ENCODE results near the gene DHRS7C.
"Not testable (repeated sequence)": the region's sequence is repeated elsewhere in the genome, so short reads cannot be mapped to it uniquely, and the experiment has no call there.

The DHRS7C gene

DNA sequence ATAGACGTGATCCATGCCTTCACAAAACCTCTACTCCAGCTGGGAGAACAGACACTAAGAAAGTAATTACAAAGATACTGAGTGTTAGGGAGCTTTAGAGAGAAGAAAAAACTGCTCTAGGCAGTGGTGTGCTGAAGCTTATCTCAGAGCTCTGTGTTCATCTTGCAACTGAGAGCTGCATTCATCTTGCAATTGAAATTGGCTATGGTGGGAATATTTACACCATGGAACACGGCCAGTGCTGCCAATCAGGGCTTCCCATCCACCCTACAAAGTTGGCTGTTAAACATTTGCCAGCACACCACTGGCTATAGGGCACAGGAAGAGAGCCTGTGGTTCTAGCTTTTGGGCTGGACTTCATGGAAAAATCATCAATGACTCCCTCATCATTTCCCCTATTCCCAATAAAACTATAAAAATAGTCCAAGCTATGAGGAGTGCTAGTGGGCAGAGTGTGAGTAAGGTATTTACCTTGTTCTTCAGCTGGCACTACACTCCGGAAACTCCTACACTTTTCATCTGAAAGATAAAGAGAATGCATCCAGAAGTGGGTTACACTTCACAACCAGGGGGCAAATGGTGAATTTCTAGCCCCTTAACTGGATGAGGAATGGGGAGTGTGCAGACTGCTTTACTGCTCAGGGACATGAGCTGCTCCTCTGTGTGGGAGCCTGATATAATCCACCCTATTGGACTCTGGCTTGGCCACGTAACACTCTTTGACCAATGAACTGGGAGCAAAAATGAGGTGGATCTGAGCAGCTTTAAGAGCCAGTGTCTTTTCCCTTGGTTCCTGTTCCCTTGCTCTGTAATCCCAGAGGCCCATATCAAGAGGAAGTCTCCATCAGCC lies 18.9 kb upstream of the DHRS7C start:
- no peak for DNase-seq (ENCODE audit: low spot score)

DNA sequence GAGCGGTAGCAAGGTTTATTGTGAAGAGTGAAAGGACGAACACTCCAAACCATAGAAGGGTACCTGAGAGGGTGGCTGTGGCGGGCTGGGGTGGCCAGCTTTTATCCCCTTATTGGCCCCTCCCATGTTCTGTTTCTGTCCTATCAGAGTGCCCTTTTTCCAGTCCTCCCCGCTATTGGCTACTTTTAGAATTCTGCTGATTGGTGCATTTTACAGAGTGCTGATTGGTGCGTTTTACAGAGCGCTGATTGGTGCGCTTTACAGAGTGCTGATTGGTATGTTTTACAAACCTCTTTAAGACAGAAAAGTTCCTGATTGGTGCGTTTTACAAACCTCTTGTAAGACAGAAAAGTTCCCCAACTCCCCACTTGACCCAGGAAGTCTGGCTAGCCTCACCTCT lies 18.0 kb upstream of the DHRS7C start:
- DNase-seq (ENCODE audit: low spot score): no peak

DNA sequence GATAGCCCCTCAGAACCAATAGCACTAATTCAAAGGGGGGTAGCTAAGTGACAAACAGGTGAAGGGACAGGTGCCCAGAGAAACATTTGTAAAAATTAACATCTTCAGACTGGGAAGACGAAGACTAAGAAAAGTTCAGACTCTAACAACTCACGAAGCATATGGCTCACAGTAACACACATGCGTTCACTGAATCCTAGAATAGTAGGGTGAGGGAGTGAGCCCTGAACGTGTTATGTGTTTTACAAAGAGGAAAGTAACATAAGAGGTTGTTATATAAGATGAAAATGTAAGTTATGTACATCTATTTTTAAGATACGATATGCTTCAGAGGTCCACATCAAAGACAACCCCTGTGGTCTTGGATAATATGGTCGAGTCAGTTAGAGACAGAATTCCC lies 15.3 kb upstream of the DHRS7C start:
- no peak for DNase-seq (ENCODE audit: low spot score)

DNA sequence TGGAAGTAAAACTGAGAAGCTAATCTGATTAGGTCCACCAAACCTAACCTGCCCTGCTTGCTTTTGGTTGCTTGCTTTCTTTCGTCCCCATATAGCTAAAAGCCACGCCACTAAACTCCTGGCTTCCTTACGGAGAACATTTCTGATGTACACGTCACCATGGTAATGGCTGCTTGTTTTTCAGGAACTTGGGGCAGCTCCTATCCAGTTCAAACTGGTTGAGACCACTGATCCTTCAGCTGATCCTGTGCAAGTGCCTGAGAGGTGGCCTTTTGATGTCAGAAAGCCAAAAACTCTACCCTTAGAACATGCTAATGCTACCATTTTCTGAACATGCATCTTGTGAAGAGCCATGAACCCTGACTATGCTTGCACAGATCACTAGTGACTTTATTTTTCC lies 14.4 kb upstream of the DHRS7C start:
- no peak for DNase-seq (ENCODE audit: low spot score)

DNA sequence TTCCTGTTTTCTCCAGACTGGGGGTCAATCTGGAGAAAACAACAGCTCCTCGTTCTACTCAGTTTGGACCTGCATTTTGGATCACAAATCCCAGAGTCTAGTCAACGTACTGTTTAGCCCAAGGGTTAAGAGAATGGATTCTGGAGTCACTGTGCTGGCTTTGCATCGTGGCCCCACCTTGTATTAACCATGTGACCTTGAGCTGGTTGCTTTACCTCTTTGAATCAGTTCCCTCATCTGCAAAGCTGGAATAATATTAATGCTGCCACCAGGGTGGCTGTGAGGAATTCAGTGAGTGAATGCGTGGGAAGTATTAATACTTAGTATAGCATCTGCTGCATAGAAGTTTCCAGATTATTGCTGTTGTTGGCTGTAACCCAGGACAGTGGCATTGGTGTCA lies 11.3 kb upstream of the DHRS7C start:
- DNase-seq (ENCODE audit: low spot score): no peak

DNA sequence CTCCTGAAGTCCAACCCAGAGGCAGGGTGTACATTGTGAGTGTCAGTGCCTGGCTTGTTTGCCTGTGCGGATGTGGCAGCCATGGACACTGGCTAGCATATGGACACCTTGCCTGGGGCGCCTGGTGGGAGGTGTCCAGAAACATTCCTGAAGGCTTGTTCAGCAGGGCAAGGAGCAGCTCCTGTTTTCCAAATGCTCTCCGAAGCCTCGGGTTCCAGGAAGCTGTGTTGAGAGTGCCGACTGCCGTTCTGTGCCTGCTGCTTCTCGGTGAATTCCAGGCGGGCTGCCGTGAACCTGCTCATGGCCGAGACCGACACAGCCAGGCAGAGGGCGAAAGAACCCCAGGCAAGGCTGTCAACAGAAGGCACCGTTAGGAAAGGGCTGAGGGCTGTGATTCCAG lies 10.9 kb upstream of the DHRS7C start:
- no peak for DNase-seq (ENCODE audit: low spot score)

DNA sequence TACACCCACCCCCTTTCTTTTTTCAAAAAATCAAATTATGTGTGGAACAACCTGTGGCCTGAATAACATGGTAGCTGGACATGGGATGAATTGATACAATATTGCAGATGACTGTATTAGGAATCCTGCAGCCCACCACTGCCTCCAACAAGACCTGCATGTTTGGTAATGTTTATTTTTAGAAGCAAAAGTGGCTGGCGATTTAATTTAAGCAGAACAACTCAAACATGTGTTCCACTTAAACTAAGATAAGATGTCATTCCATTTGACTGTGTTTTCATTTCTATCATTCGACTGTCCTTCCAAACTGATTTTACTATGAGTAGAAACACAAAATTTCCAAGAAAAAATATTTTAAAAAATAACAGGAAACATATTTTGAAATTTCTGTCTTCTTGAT lies 10.1 kb upstream of the DHRS7C start:
- no peak for DNase-seq (ENCODE audit: low spot score)

DNA sequence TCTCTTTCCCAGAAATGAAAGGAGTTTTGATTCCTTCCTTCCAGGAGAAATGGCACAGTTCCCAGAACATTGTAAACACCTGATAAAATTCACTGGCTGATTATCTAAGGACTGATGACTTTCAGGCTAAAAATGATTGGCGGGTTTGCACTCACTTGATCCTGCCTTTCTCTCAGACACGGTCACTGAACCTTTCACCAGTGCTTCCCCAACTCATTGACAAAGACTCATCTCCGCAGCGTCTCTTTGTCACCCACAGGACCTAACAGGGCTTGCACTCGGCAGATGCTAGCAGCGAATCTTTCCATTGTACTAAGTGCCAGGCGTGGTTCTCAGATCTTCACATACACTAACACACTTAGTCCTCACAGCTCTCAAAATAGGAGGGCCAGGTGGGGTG lies 7.3 kb upstream of the DHRS7C start:
- DNase-seq (ENCODE audit: low spot score): no peak

DNA sequence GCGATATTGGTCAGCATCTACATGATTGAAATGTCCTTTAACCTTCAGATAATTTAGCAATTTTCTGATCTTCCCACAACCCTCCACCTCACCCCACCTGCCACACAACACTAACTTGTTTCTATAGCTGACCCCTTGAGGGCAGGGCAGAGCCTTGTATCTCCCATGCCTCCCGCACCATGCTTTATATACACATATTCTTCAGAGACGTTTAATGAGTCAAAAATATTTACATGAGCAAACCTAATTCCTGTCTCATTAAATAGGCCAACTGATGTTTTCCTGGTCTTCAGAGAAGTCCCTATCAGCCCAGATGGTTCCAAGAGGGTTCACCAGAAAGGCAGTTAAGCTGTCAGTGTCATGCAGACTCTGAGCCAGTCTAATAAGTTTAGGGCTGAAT lies 6.6 kb upstream of the DHRS7C start:
- no peak for DNase-seq (ENCODE audit: low spot score)

DNA sequence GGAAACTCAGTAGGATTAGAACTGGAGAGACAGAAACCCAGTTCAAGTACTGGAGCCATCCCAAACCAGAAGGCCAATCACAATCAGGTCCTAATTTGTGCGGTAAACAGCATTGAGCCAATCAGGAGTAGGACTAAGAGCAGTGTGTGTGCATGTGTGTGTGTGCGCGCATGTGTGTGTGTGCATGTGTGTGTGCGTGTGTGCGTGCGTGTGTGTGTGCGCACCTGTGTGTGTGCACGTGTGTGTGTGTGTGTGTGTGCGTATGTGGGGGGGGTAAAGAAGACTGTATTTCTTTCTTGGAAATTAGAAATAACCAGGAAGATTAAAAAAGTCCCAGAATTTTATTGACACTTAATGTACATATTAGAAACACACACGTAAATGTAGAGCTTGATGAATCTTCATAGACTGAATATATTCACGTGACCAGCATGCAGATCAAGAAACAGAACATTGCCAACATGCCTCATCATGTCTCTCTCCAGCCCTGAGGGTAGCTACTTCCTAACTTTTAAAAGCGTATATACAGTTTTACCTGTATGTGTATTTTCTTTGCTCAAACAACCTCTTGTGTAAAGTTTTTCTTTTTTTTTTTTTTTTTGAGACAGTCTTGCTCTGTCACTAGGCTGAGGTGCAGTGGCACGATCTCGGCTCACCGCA lies 919 bp upstream of the DHRS7C start:
- no peak for DNase-seq (ENCODE audit: low spot score)

DNA sequence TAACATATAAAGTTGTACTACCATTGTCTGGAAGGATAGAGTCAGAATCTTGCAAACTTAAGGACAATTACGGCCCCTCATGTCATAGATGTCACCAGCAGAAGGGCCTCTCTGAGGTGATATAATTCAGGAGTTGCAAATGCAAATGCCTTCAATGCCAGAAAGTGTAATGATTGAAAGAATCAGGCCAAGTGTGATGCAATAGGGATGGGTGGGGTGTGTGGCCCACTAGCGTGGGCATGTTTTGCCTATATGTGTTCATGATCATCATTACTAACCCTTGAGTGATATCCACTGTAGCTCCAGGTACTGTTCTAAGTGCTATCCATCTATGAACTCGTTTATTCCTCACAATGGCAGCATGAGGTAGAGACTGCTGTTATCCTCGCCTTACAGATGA lies 1.1 kb downstream of the DHRS7C start:
- no peak for DNase-seq (ENCODE audit: low spot score)

DNA sequence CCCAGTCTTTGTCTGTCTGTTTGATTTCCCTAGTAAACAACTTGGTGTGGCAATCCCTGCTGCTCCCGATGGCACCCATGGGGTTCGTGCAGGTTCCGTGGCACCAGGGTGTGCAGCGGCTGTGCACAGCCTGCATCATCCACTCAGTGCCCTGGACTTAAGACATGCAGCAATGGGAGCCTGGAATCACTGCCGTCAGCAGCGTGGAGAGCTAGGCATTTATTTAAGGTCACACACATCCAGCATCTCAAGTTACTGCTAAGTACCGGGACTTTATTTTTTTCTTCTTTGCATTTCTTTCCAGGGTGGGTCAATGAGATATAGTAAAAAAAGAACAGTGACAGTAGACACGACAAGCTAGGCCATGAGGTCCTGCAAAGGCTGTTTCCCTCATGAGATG lies 2.8 kb downstream of the DHRS7C start:
- DNase-seq (ENCODE audit: low spot score): no peak

DNA sequence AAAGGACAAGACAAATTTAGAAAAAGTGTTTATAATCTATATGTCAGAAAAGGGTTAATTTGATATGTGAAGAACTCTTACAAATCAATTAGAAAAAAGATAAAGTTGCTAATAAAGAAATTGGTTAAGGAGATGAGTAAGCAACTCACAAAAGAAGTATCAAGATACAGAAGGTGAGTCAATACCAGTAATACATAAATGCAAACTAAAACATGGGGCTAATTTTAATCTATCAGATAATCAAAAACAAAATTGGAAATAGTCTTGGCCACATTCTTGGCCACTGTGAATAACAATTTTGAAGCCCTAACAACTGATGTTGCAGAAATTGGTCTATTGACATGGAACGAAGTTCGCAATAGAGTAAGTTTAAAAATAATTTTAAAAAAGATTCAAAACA lies 6.8 kb downstream of the DHRS7C start:
- no peak for DNase-seq (ENCODE audit: low spot score)

DNA sequence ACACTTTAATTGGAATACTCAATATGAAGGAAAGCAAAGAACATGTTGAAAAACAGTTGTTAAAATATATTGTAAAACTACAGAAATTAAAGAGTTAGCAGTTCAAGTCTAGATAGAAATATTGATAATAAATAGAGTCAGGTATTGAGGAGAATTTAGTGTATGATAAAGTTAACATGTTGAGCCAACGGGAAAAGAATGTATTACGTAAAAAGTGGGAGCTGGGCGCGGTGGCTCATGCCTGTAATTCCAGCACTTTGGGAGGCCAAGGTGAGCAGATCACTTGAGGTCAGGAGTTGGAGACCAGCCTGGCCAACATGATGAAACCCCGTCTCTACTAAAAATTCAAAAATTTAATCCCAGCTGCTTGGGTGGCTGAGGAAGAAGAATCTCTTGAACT lies 7.9 kb downstream of the DHRS7C start:
- DNase-seq (ENCODE audit: low spot score): not testable (repeated sequence)

DNA sequence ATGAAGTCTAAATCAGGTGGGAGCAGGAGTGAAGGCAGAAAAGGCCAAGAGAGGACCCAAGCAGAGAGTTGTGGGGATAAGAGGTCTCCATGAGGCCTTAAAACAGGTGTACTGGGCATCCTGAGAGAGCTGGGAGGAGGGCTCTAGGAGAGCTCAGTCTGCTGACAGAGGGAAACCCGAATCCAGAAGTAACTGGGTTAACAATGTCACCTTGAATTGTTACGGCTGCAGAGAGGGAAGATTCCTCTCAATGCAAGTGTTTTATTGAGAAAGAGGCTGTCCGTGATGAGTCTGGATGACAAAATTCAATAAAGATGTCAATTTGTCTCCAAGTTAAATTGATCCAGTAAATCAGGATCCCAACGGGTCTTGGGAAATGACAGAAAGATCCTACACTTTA lies 8.3 kb downstream of the DHRS7C start:
- no peak for DNase-seq (ENCODE audit: low spot score)

DNA sequence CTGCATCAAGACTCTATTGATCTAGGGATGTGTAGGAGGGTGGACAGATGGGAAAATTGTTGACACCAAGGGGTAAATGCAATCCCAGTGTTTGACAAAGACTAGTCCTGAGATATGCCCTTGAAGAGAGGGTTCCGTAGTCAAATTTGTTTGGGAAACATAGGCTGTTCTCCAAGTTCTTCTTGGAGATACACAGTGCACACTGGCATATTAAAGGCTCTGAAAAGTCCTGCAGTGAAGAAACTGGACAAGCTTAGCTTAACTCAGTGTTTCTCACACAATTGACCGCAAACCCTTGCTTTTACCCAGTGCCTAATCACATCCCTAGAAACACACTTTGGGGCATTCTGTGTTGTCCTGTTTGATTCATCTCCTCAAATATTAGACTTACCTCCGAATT lies 10.8 kb downstream of the DHRS7C start:
- no peak for DNase-seq (ENCODE audit: low spot score)

DNA sequence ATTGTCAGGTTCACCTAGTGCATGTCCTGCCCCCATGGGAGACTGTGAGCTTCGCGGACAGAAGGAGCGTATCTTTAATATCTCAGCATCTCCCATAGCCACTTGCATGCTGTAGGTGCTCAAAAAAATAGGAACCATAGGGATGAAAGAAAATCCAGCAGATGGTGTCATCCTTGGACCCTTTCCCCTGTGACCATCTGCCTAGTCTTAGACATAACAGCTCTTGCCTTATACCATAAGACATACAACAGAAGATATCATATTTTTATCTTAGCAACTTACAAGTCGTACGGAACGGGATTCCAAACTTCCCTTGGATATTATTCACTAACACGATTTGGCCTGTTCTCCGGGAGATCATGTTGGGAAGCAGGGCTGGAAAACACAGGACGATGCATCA lies 14.5 kb downstream of the DHRS7C start:
- DNase-seq (ENCODE audit: low spot score): no peak

DNA sequence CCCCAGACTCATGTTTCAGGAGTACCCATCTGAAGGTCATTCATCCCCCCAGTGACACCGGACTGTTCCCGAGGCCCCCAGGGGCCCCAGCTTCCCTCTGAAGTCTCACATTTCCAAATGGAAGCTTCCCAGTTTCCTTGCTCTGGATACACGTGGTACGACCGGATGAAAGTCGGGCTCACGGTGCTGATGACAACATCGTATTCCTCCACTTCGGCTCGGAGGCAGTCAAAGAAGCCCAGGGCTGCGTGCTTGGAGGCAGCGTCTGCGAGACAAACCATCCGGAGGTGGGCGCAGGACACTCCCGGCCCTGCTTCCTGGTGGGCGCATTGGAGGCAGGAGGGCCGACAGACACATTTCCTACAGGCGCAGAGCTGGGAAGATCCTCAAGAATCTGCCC lies 18.7 kb downstream of the DHRS7C start:
- no peak for DNase-seq (ENCODE audit: low spot score)

DNA sequence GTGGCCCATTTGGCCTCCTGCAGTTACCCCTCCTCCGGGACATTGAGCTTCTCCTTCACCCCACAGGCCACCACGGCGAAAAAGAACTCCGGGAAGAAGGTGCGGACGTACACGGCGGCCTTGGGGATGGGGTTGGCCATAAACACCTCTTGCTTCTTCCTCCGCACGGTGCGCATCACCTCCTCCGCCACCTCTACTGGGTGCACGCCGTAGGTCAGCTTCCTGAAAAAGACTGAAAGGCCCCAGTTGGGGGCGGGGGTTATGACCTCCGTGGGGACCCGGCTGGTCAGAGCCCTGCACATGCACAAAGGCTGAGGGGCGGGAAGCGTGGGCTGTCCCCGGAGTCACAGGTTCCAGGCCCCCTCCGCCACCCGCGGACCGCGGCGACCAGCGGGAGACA lies 19.9 kb downstream of the DHRS7C start:
- no peak for DNase-seq (ENCODE audit: low spot score)

DNA sequence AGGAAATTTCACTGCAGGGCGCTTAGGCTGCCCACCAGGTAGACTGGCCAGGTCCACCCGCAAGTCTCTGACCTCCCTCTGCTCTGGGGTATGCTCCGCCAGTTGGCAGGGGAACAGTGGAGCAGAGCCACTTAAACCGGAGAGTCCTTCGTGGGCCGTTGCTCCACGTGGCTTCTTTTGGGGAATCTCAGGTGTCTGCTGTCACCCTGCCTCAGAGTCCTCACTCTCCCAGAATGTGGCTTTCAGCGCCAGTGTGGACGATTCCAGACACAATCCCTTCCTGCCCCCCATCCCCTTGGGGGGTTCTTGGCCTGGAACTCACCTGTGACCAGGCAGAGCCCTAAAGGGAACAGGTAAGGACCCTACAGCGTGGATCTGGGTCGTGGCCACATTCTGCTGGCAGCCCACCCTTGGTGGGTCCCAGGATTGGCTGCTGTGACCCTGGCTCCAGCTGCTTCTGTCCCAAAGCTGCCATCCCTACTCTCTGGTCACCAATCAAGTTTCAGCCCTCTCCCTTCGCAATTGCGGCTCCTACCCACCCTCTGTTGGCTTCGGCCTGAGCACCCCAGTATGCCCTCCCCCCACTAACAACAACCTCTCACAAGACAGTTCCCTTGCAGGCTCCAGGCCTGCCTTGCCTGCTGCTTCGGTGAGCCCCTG lies 22.2 kb downstream of the DHRS7C start:
- no peak for DNase-seq (ENCODE audit: low spot score)

DNA sequence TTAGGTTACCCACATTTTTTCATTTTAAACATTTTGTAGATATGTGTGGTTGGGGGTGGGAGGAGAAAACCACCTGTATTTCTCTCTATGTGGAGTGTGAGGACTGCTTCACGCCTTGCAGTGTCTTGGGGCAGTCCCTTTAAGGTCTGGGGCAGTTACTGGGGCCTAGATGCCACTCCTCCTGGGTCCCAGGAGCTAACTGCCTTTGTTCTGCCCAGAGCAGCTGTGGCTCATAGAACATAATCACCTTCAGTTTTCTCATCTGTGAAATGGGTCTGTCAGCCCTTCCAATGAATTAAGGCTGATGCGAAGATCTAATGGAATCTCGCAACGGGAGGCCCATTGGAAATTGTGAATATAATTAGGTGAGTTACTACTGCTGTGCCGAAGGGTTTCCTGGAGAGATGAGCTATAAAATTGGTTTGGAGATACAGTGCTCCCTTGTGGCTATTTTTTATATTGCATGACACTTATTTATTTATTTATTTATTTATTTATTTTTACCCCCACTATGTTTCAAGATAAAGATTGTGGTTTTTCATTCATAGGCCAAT lies 22.9 kb downstream of the DHRS7C start:
- peak; percentile 45 for DNase-seq (ENCODE audit: low spot score)

DNA sequence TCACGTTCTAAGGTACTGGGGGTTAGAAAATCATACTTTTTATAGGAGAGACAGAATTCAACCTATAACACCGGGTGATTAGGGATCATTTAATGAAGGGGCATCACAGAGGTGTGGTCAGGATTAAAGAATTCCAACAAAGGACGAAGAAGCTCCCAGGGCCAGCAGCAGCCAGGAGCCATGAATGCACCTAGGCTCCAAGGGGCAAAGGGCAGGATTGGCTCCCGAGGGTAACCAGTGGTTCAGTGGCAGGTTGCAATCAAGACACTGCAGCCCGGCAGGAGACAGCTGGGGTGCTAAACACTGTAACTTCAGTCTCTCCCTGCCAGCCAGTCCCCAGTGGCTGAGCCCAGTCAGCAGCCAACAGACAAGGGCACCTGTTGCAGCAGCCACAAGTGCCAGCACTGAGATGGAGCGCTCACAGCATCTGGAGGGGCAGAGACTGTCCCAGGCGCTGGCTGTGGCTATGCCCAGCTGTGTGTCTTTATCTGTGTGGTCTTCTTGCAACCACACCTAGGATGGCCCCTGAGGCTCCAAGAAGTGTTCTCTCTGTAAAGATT lies 23.9 kb downstream of the DHRS7C start:
- DNase-seq (ENCODE audit: low spot score): no peak

DNA sequence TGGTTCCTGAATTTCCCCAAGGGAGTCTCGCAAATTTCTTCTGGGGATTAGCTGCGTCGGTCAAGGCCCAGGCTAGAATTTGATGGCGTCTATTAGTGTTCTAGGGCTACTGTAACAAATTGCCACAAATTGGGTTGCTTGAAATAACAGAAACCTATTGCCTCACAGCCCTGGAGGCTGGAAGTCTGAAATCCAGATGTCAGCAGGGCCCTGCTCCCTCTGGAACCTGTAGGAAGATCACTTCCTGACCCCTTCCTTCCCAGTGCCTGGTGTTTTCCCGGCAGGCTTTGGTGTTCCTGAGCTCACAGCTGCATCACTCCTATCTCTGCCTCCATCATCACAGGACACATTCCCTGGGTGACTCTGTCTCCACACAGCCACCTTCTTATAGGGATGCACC lies 24.4 kb downstream of the DHRS7C start:
- no peak for DNase-seq (ENCODE audit: low spot score)

All from hematopoietic multipotent progenitor cell treated with erythropoietin and hydrocortisone succinate and interleukin-3 and kit ligand, for 15 days (in vitro differentiated cells).